Neuron (in vitro differentiated cells): ENCODE measurements around the gene CPNE4.

ENCODE experiments used
- H2AFZ ChIP-seq: one replicate; pipeline ENCODE4 v1.6.1; 2013; ENCODE audit warnings: low read depth, mild to moderate bottlenecking, inconsistent platforms, low read length, moderate library complexity
- H3K27me3 ChIP-seq: one replicate; pipeline ENCODE4 v1.6.1; 2013; ENCODE audit warnings: low read length; ENCODE audit not compliant: insufficient read depth
- H3K36me3 ChIP-seq: one replicate; pipeline ENCODE4 v1.6.1; 2013; ENCODE audit warnings: low read length; ENCODE audit not compliant: insufficient read depth
- H3K4me1 ChIP-seq: one replicate; pipeline ENCODE4 v1.6.1; 2013; ENCODE audit warnings: low read length; ENCODE audit not compliant: insufficient read depth
- H3K4me3 ChIP-seq: 2 replicates; pipeline ENCODE4 v1.5.1; 2013; ENCODE audit warnings: mild to moderate bottlenecking, low read length, moderate library complexity
- H3K9me3 ChIP-seq: one replicate; pipeline ENCODE4 v1.6.1; 2013; ENCODE audit warnings: low read length

The CPNE4 gene

GRCh38 chr3:131883086-131883485, 151.7 kb downstream of the CPNE4 start:
- Histone ChIP-seq H3K27me3 (no peaks in the 10 kb centered on the region), H3K4me3 (no peak overlapping the region), H3K36me3 (no peaks in the 10 kb centered on the region), H3K9me3 (no peaks in the 10 kb centered on the region), H2AFZ (no peak overlapping the region), H3K4me1 (no peaks in the 10 kb centered on the region)

GRCh38 chr3:131881777-131882176, 153.0 kb downstream of the CPNE4 start:
- no peaks in the 10 kb centered on the region for H3K4me1 ChIP-seq
- no peaks in the 10 kb centered on the region for H3K9me3 ChIP-seq
- no peaks in the 10 kb centered on the region for H3K27me3 ChIP-seq
- no peak overlapping the region for H2AFZ ChIP-seq
- H3K4me3 ChIP-seq, result no peak overlapping the region
- H3K36me3 ChIP-seq, result no peaks in the 10 kb centered on the region

- Histone ChIP-seq H3K4me3 (no peak overlapping the region), H3K9me3 (no peaks in the 10 kb centered on the region), H2AFZ (no peak overlapping the region), H3K27me3 (no peaks in the 10 kb centered on the region), H3K36me3 (no peaks in the 10 kb centered on the region), H3K4me1 (no peaks in the 10 kb centered on the region)
These were observed 153.9 kb downstream of the CPNE4 start for GRCh38 chr3:131880948-131881347.

GRCh38 chr3:131868203-131868602, 166.6 kb downstream of the CPNE4 start:
- Histone ChIP-seq H2AFZ (no peak overlapping the region), H3K36me3 (no peaks in the 10 kb centered on the region), H3K27me3 (no peaks in the 10 kb centered on the region), H3K4me3 (no peak overlapping the region), H3K9me3 (no peaks in the 10 kb centered on the region), H3K4me1 (no peaks in the 10 kb centered on the region)

- H3K4me3 ChIP-seq, result no peak overlapping the region
- no peaks in the 10 kb centered on the region for H3K36me3 ChIP-seq
- no peaks in the 10 kb centered on the region for H3K27me3 ChIP-seq
- no peaks in the 10 kb centered on the region for H3K9me3 ChIP-seq
- H2AFZ ChIP-seq, result no peak overlapping the region
- no peaks in the 10 kb centered on the region for H3K4me1 ChIP-seq
These were observed 178.6 kb downstream of the CPNE4 start for GRCh38 chr3:131856171-131856570.

GRCh38 chr3:131850223-131850622, 184.6 kb downstream of the CPNE4 start:
- no peaks in the 10 kb centered on the region for H3K9me3 ChIP-seq
- H3K4me1 ChIP-seq, result no peaks in the 10 kb centered on the region
- H3K36me3 ChIP-seq, result no peaks in the 10 kb centered on the region
- no peaks in the 10 kb centered on the region for H3K27me3 ChIP-seq
- no peak overlapping the region for H3K4me3 ChIP-seq
- H2AFZ ChIP-seq, result no peak overlapping the region

- Histone ChIP-seq H3K36me3 (no peaks in the 10 kb centered on the region), H3K9me3 (no peaks in the 10 kb centered on the region), H2AFZ (no peak overlapping the region), H3K27me3 (no peaks in the 10 kb centered on the region), H3K4me3 (no peak overlapping the region), H3K4me1 (no peaks in the 10 kb centered on the region)
These were observed 185.2 kb downstream of the CPNE4 start for GRCh38 chr3:131849616-131850015.

GRCh38 chr3:131847966-131848510, 186.8 kb downstream of the CPNE4 start:
- no peaks in the 10 kb centered on the region for H3K4me1 ChIP-seq
- H3K4me3 ChIP-seq, result no peak overlapping the region
- no peaks in the 10 kb centered on the region for H3K9me3 ChIP-seq
- no peak overlapping the region for H2AFZ ChIP-seq
- H3K27me3 ChIP-seq, result no peaks in the 10 kb centered on the region
- no peaks in the 10 kb centered on the region for H3K36me3 ChIP-seq

GRCh38 chr3:131846296-131846924, 188.4 kb downstream of the CPNE4 start:
- H2AFZ ChIP-seq, result no peak overlapping the region
- H3K27me3 ChIP-seq, result no peaks in the 10 kb centered on the region
- H3K4me1 ChIP-seq, result no peaks in the 10 kb centered on the region
- no peak overlapping the region for H3K4me3 ChIP-seq
- H3K9me3 ChIP-seq, result no peaks in the 10 kb centered on the region
- no peaks in the 10 kb centered on the region for H3K36me3 ChIP-seq

- Histone ChIP-seq H3K27me3 (no peaks in the 10 kb centered on the region), H3K36me3 (no peaks in the 10 kb centered on the region), H3K4me1 (no peaks in the 10 kb centered on the region), H3K9me3 (no peaks in the 10 kb centered on the region), H3K4me3 (no peak overlapping the region), H2AFZ (no peak overlapping the region)
These were observed 191.6 kb downstream of the CPNE4 start for GRCh38 chr3:131843174-131843573.

- H3K4me3 ChIP-seq, result no peak overlapping the region
- H3K36me3 ChIP-seq, result no peaks in the 10 kb centered on the region
- H3K9me3 ChIP-seq, result no peaks in the 10 kb centered on the region
- H3K4me1 ChIP-seq, result no peaks in the 10 kb centered on the region
- H2AFZ ChIP-seq, result no peak overlapping the region
- H3K27me3 ChIP-seq, result no peaks in the 10 kb centered on the region
These were observed 194.5 kb downstream of the CPNE4 start for GRCh38 chr3:131840156-131840797.

- Histone ChIP-seq H3K4me3 (no peak overlapping the region), H3K9me3 (no peaks in the 10 kb centered on the region), H3K36me3 (no peaks in the 10 kb centered on the region), H3K27me3 (no peaks in the 10 kb centered on the region), H3K4me1 (no peaks in the 10 kb centered on the region), H2AFZ (no peak overlapping the region)
These were observed 198.9 kb downstream of the CPNE4 start for GRCh38 chr3:131835906-131836305.

GRCh38 chr3:131831608-131832007, 203.2 kb downstream of the CPNE4 start:
- H3K27me3 ChIP-seq, result no peaks in the 10 kb centered on the region
- no peaks in the 10 kb centered on the region for H3K36me3 ChIP-seq
- H3K4me3 ChIP-seq, result no peak overlapping the region
- no peaks in the 10 kb centered on the region for H3K4me1 ChIP-seq
- no peak overlapping the region for H2AFZ ChIP-seq
- H3K9me3 ChIP-seq, result no peaks in the 10 kb centered on the region
